Stimulated activated CD8-positive, alpha-beta memory T cell treated with anti-CD3 and anti-CD28 coated beads, Interleukin-15, amount 100 ng/mL, for 48 hours (primary cell): ENCODE measurements around the gene CD163.
"Not testable (repeated sequence)": the region's sequence is repeated elsewhere in the genome, so short reads cannot be mapped to it uniquely, and the experiment has no call there.

Experiments
- DNase-seq, 2 donors: peaks; one replicate each; pipeline ENCODE4 v3.0.0-alpha.2; 2020; ENCODE audit warnings: low read depth in 2 of 2

The CD163 gene

DNA sequence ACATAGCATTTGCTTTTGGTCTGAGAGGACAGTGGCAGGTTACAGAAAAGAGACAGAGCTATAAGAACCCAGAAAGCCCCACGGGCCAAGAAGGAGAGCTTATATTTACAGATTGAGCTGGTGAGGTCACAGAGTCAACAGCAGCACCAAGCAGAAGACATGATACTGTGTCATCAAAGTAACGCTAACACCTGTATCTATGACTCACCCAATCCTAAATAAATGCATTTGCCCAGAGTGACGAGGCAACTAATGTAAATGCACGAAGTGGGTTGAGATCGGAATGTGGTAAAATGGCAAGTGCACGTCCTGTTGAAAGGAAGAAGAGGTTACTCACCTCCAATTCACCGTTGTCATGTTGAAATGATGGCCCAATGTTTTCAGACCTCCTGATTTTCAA lies 52.9 kb downstream of the CD163 start:
- DNase-seq = no peak

DNA sequence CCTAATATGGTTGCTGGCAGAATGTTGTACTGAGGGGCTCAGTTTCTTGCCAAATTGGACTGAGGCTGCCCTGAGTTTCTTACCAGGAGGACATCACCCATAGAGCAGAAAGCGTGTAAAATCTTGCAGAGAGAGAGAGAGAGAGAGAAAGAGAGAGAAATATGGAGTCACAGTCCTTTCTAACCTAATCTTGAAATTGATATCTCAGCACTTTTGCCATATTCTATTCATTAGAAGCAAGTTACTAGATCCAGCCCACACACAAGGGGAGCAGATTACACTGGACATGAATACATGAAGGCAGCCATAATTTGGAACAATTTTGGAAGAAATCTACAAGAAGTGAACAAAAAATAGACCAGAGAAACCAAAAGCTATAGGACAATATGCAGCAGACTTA lies 55.5 kb downstream of the CD163 start:
- DNase-seq = no peak

- no peak for DNase-seq
Measured at GRCh38 chr12:7444537-7444936, 59.0 kb downstream of the CD163 start.

GRCh38 chr12:7444076-7444475 lies 59.5 kb downstream of the CD163 start, which contains the start of gene CD163L1:
CD163L1 (minus strand) TSS chr12:7444153; CDS start chr12:7444127, 26 bp downstream.
- DNase-seq = no peak

DNA sequence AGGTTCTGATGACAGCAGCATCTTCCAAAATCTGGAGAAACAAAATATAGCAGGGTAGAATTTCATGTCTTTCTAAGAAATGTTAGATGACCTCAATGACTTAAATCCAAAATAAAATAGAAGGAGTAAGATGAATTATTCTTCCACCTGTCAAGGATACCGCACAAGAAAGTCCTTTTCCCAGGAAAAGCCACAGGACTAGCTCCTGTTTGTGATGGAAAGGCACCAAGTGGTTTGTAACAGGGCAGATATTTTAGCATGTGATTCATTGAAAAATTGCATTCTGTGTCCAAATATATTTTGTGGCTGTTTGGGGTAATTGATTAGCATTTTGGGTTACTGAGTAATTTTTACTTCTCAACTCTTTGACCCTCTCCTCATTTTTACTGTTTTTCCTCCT lies 62.4 kb downstream of the CD163 start:
- DNase-seq = no peak

DNA sequence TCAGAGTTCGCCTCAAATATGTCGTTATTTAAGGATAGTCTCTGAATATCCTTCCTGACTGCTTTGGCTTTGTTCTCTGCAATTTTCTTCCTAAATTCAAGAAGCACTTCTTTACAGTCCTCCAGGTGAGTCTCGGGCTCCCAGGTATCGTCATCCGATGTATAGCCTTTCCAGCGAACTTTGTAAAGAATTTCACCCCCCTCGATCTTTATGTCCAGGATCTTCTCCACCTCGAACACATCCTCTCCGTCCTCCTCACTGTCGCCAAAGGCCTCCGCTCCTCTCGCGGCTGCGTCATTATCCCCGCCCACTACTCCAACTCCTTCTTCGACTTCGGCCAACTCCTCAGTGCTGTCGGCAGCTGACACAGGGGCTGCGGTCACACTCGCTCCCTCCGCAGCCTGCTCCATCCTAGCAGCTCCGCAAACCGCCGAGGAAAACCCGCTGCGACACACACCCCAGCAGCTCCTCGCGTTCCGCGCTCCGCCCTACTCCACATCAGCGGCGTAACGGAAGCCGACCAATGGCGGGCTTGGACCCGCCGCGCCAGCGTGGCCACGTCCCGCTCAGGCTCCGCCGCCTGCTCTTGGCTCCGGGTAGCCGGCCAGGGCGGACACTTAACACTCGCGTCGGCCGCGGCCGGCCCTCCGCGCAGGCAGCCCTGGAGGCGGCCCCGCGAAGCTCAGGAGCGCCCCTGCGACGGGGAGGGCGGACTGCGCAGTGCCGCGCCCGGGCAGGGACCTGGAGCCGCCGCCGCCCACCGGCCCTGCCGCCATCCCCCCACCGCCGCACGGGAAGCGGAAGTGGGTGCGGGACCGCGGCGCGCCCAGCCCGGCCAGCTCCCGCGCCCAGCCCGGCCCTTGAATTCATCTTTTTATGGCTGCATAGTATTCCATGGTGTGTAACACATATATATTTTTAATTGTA lies 63.7 kb downstream of the CD163 start:
- DNase-seq = peak; percentile 32 to 38

DNA sequence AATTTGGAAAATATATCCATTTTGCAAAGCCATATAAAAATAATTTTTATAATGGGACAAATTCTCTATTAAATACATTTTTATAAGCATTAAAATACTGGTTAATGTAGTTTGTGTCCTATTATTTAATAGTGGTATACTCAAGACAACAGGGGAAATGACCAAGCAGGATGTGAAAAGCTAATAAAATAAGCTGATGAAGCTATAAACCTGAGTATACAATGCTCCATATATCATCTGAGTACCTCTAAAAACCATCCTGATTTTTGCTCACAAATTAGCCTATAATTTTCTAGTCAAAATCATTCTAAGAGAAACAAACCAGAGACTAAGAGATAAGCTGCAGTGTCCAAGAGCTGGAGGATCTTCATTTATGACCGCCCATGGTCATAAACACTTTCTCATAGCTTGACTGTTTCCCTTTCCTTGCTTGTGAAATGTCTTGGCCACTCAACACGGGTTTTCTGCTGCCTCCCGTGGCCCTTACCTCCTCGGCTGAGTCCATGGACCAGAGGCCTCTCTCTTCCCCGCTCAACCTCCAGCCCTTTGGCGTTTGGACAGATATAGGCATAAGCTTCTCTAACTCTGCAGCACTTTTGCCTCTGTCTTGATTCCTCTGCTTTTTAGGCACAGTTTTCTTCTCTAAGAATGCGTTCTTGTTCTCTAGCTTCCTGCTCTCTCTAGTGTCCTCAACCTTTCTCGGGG lies 65.1 kb downstream of the CD163 start:
- not testable (repeated sequence) for DNase-seq

DNA sequence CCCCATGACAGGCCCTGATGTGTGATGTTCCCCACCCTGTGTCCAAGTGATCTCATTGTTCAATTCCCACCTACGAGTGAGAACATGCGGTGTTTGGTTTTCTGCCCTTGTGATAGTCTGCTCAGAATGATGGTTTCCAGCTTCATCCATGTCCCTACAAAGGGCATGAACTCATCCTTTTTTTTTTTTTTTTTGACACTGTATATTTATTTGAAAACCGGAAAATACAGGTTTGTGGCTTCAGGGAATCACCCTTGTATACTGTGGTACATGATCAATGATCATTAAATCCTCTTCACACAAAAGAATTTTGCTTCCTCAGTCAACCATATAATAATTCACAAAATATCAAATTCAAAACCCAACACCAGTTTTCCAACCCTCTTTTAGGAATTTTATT lies 66.1 kb downstream of the CD163 start:
- not testable (repeated sequence) for DNase-seq

- DNase-seq = no peak
Measured at GRCh38 chr12:7434670-7435069, 68.9 kb downstream of the CD163 start.

GRCh38 chr12:7433276-7433822 lies 70.2 kb downstream of the CD163 start:
- DNase-seq = no peak

DNA sequence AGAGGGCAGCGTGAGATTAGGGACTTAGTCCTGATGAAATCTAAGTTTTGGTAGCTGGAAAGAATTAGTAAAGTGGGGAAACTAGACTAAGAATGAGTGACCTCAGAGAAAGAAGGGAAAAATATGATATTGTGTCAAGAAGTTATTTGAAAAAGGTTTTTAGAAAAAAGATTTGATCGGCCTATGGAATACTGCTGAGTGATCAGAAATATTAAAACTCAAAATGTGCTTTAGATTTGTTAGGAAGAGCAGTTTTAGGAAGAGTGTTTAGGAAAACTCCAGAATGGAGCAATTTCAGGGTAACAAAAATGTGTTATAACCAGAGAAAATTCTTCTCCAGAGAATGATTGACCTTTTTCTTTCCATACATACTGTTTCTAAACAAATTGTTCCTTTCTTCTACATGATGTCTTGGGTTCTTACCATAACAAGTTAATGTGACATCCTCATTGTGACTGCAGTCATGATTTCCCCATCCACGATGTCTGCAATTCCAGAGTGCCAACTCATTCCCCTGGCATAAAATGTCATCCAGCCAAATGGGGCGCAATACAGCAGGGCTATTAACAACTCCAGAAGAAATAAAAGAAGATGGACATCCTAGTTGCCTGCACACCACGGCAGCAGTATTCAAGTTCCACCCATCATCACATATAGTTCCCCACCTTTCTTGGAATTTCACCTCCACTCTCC lies 71.4 kb downstream of the CD163 start:
- DNase-seq = no peak
